Measurements from ENCODE around the gene MCOLN1. TPM values are rescaled to one million over a fixed set of nuclear protein-coding genes. Genes with fewer than 3 reads are reported as not detected.

MCOLN1 gene
- total and polyA plus RNA-seq, 8 donors, result 6.9 to 35.4 (median 10.3) TPM

DNA sequence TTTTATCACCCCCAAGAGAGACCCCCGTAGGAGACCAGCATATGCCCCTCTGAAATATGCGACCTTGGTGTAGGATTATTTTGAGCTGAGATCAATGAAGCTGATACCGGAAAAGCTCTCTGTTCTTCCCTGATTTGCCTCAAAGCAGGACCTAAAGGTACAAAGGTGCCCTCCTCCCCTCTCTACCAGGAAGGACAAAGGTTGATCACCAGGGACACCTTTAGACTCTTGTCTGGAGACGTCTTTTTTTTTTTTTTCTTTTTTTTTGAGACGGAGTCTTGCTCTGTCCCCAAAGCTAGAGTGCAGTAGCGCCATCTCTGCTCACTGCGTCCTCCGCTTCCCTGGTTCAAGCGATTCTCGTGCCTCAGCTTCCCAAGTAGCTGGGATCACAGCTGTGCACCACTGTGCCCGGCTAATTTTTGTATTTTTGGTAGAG is 32.8 kb upstream of the MCOLN1 start:
- peak in 3 of 4 donors; percentile 13 to 16 (median 14) for ATAC-seq
- Histone ChIP-seq H3K27ac (peak overlapping the region in 3 of 4 donors; percentile 81 to 86 (median 85)), H3K36me3 (no peaks in the 10 kb centered on the region), H3K27me3 (no peaks in the 10 kb centered on the region), H3K9me3 (no peaks in the 10 kb centered on the region), H3K4me3 (peak overlapping the region in 2 of 4 donors; percentile 66 to 74), H3K4me1 (peaks cover 0 to 13% (median 12%) of the 10 kb centered on the region in 3 donors)
- intact Hi-C loops (cut with DNase I), result no loop called here
- TF ChIP-seq, protein P1, sequence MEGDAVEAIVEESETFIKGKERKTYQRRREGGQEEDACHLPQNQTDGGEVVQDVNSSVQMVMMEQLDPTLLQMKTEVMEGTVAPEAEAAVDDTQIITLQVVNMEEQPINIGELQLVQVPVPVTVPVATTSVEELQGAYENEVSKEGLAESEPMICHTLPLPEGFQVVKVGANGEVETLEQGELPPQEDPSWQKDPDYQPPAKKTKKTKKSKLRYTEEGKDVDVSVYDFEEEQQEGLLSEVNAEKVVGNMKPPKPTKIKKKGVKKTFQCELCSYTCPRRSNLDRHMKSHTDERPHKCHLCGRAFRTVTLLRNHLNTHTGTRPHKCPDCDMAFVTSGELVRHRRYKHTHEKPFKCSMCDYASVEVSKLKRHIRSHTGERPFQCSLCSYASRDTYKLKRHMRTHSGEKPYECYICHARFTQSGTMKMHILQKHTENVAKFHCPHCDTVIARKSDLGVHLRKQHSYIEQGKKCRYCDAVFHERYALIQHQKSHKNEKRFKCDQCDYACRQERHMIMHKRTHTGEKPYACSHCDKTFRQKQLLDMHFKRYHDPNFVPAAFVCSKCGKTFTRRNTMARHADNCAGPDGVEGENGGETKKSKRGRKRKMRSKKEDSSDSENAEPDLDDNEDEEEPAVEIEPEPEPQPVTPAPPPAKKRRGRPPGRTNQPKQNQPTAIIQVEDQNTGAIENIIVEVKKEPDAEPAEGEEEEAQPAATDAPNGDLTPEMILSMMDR (IDR thresholded peaks at IDR 0.05), result no peak
- no peak for FAIRE-seq
- no peak for DNase-seq
- 57 to 61% methylated on average over 11 of the region's 11 CpGs for WGBS, 2 donors

DNA sequence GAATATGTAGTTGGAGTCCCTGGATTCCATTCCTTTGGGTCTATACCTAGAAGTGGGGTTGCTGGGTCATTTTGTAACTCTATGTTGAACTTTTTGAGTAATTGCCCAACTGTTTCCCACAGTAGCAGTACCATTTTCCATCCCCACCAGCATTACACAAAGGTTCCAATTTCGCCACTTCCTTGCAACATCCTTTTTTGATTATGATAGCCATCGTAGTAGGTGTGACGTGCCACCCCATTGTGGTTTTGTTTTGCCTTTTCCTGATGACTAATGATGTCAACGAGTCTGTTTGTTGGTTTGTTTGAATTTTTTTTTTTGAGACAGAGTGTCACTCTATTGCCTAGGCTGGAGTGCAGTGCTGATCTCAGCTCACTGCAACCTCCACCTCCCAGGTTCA is 30.3 kb upstream of the MCOLN1 start:
- WGBS, 2 donors, result 75 to 82% methylated on average over 4 of the region's 4 CpGs
- Histone ChIP-seq H3K9me3 (no peaks in the 10 kb centered on the region), H3K4me3 (no peak overlapping the region), H3K27ac (no peak overlapping the region), H3K36me3 (no peaks in the 10 kb centered on the region), H3K4me1 (peaks cover 0 to 16% (median 12%) of the 10 kb centered on the region in 3 donors), H3K27me3 (no peaks in the 10 kb centered on the region)
- intact Hi-C loops (cut with DNase I), result no loop called here
- ATAC-seq, result no peak
- TF ChIP-seq, protein P1 (IDR thresholded peaks at IDR 0.05), result no peak
- no peak for FAIRE-seq
- DNase-seq, result no peak

DNA sequence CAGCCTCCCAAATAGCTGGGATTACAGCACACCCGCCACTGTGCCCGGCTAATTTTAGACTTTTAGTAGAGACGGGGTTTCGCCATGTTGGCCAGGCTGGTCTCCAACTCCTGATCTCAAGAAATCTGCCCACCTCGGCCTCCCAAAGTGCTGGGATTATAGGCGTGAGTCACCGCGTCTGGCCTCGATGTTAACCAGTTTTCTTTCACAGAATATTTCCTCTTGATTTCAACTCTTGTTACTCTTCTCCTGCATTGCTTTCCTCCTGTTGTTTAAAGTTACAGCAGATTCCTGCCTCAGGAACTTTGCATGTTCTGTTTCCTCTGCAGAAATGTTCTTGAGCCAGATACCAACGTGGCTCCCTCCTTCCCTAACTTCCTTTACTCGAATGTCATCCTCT is 29.9 kb upstream of the MCOLN1 start:
- H3K27me3 ChIP-seq, result no peaks in the 10 kb centered on the region
- ATAC-seq (no peak), FAIRE-seq (no peak), DNase-seq (no peak)
- intact Hi-C loops (cut with DNase I), result no loop called here
- peaks cover 0 to 16% (median 12%) of the 10 kb centered on the region in 3 donors for H3K4me1 ChIP-seq
- no peaks in the 10 kb centered on the region for H3K9me3 ChIP-seq
- no peaks in the 10 kb centered on the region for H3K36me3 ChIP-seq
- TF ChIP-seq, protein P1 (IDR thresholded peaks at IDR 0.05), result no peak
- 84 to 88% methylated on average over 11 of the region's 11 CpGs for WGBS, 2 donors
- no peak overlapping the region for H3K27ac ChIP-seq
- no peak overlapping the region for H3K4me3 ChIP-seq

DNA sequence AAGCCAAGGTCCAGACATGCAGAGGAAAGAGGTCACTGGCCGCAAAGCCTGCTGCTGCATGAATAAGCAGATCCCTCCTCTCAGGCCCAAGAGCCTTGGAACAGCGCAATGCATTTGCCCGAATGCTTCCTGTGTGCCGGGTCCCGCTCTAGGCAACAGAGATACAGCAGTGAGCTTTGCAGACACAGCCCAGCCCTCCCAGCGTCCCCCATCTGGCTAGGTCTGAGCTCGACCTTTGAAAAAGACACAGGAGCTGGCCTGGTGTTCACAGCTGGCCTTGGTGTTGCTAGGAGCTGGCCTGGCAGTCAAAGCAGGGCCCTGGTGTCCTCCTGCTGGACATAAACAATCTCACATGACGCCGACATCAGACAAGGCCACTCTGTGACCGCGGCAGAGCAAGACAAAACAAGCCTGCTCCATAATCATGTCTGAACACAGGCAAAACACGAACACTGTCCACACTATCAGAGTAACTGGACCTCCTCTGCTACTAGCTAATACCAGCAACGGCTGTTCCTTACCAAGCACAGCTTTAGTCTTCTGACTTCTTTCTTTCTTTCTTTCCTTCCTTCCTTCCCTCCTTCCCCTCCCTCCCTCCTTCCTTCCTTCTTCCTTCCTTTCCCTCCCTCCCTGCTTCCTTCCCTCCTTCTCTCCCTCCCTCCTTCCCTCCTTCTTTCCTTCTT is 27.9 kb upstream of the MCOLN1 start:
- ATAC-seq (peak; percentile 73 to 93 (median 86)), FAIRE-seq (no peak), DNase-seq (peak in 5 of 6 donors; percentile 51 to 85 (median 66))
- no peaks in the 10 kb centered on the region for H3K27me3 ChIP-seq
- no peaks in the 10 kb centered on the region for H3K36me3 ChIP-seq
- H3K4me3 ChIP-seq, result no peak overlapping the region
- intact Hi-C loops (cut with DNase I), result no loop called here
- TF ChIP-seq, protein P1 (IDR thresholded peaks at IDR 0.05), result peak in 1 of 4 donors; percentile 30
- H3K9me3 ChIP-seq, result no peaks in the 10 kb centered on the region
- peaks cover 0 to 13% (median 8%) of the 10 kb centered on the region in 3 donors for H3K4me1 ChIP-seq
- H3K27ac ChIP-seq, result peak overlapping the region; percentile 9 to 75 (median 42)
- WGBS, 2 donors, result 22 to 31% methylated on average over 13 of the region's 13 CpGs

DNA sequence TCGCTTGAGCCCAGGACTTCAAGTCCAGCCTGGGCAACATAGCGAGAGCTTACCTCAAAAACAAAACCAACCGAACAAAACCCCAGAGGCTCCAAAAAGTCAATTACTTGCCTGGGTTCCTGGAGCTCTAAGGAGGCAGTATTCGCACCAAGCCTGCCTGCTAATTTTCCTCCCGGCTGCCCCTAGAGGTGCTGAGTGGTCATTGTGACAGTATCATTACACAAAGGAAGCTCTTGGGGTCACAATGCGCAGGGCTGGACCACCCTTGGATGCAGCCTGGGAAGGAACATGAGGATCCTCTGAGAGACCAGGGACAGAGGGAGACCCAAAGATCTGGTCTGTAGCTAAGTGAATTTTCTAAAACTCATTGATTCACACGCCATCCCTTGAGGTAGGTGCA is 25.1 kb upstream of the MCOLN1 start:
- H3K27ac ChIP-seq, result no peak overlapping the region
- H3K4me3 ChIP-seq, result no peak overlapping the region
- TF ChIP-seq, protein P1 (IDR thresholded peaks at IDR 0.05), result no peak
- WGBS, 2 donors, result 63 to 67% methylated on average over 7 of the region's 7 CpGs
- ATAC-seq, result no peak
- peaks cover 0 to 11% (median 9%) of the 10 kb centered on the region in 3 donors for H3K4me1 ChIP-seq
- H3K9me3 ChIP-seq, result no peaks in the 10 kb centered on the region
- FAIRE-seq, result no peak
- no peaks in the 10 kb centered on the region for H3K36me3 ChIP-seq
- intact Hi-C loops (cut with DNase I), result no loop called here
- no peaks in the 10 kb centered on the region for H3K27me3 ChIP-seq
- no peak for DNase-seq

Data from pancreas (tissue), 10 donors.